Hair follicular keratinocyte (primary cell): ENCODE data around the gene CSN1S1. TPM values are rescaled to one million over a fixed set of nuclear protein-coding genes. Genes with fewer than 3 reads are reported as not detected.

ENCODE experiments used
- total RNA-seq: library from RNA; depleted of rRNA; stranded (reverse); fragments of >200 nt; gene quantifications from 2 replicates; pipeline ENCODE4 v1.2.3, GENCODE V29; 2015

CSN1S1 gene, protein sequence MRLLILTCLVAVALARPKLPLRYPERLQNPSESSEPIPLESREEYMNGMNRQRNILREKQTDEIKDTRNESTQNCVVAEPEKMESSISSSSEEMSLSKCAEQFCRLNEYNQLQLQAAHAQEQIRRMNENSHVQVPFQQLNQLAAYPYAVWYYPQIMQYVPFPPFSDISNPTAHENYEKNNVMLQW
- not detected in 2 replicates for total RNA-seq

DNA sequence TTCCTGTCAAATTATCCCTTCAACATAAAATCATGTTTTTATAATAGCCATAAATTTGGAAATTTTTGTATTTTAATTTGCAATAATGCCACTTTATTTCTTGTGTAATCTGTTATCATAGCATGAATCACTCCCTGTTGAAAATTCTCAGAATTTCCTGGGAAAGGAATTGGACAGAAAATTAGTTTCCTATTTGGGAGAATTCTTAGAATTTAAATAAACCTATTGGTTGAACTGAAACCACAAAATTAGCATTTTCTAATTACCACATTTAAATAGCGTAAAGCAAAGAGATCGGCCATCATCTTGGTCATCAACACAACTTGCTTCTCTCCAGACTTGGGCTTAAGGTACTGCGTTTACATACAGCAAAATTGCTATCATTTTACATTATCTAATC is at the start of gene CSN1S1:
Gene CSN1S1, plus strand, starts transcription at position 301 of the 400 bp plus-strand sequence. CDS start 1,488 bp downstream, outside the sequence.

DNA sequence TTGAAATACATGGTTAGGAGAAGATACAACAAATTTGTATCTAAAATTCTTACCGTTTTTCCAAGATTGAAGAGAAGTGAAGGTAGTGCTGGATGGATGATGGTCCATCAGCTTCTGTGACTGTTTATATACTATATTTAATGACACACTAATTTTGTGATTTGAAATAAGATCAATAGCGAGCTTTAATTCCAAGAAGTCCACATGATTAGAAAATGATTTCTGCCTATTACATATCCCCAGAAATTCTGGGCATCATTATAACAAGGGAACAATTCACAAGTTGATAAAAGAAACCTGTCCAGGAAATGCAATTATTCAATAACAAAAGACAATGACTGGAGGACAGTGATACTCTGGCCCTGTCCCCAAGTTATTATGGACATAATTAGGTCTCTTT is 34.8 kb downstream of the CSN1S1 start, which contains the start of gene CSN2:
Gene CSN2, minus strand, starts transcription at position 101 of the 400 bp plus-strand sequence. CDS start 4,733 bp downstream, outside the sequence.

DNA sequence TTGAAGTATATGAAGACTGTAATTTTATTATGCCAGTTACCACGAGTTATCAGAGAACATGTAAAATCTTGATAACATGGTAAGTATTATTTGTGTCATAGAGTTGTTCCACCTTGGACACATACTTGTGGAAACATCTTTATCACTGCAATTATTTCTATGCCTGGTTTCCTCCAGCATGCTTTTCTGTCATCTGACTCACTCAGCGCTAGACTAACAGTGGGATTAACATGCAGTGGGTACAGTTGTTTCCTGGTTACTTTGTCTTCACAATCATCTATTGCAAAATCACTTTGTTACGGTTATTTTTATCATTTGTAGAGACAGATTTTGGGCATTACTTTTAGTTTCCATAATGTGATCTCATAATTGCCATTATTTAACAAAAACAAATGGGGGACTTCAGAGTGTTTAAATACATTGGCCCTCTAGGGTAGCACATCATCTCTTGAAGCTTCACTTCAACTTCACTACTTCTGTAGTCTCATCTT is 64.7 kb downstream of the CSN1S1 start, which contains the start of gene STATH:
Gene STATH, plus strand, starts transcription at position 441 of the 491 bp plus-strand sequence. CDS start 2,472 bp downstream, outside the sequence.

Other genes starting within 250 kb of the CSN1S1 start
- gene SULT1B1, start 170.4 kb upstream of the CSN1S1 start, total RNA-seq, result not detected in 2 replicates
- 0.42 and 1.2 TPM in 2 replicates for gene SULT1E1, start 70.9 kb upstream of the CSN1S1 start, total RNA-seq
- gene CSN2, start 34.7 kb downstream of the CSN1S1 start, total RNA-seq, result not detected in 2 replicates
- not detected in 2 replicates for gene STATH, start 64.9 kb downstream of the CSN1S1 start, total RNA-seq
- not detected in 2 replicates for gene HTN3, start 97.4 kb downstream of the CSN1S1 start, total RNA-seq
- gene HTN1, start 119.4 kb downstream of the CSN1S1 start, total RNA-seq, result not detected in 2 replicates
- not detected in 2 replicates for gene PRR27, start 223.2 kb downstream of the CSN1S1 start, total RNA-seq